Caco-2 (cell line): Measurements from ENCODE around the gene ERC2. TPM values are rescaled to one million over a fixed set of nuclear protein-coding genes. Genes with fewer than 3 reads are reported as not detected.

Experiments
- BruUV-seq: library from RNA; stranded (reverse); fragments of 400-500 nt; replicated peaks from 2 replicates; lab custom pipeline; 2021; lab: Mats Ljungman, UMichigan
- CTCF ChIA-PET: fragments of 300-600 bp; sonication (Branson Sonifier 250); formaldehyde crosslinking; loops from one replicate; lab custom pipeline; 2022; ENCODE audit warnings: antibody characterized with exemption; lab: Charles Lee
- POLR2A ChIA-PET: fragments of 300-600 bp; sonication (Branson Sonifier 250); formaldehyde crosslinking; loops from one replicate; lab custom pipeline; 2022; ENCODE audit warnings: antibody characterized with exemption; lab: Charles Lee
- DNase-seq, 2 experiments: peaks; one replicate each; pipeline versions ENCODE4 v3.0.0 to v3.0.0-alpha.2; 2020 to 2022
- H3K27me3 ChIP-seq: replicated peaks from 2 replicates; pipeline ENCODE4 v1.6.0; 2011; ENCODE audit warnings: low read length; ENCODE audit not compliant: control insufficient read depth, insufficient read depth
- H3K36me3 ChIP-seq: 2 replicates; pipeline ENCODE4 v1.5.1; 2011; ENCODE audit warnings: low read length; ENCODE audit not compliant: control insufficient read depth, insufficient read depth
- H3K4me1 ChIP-seq: fragments of 250-450 bp; sonication (Bioruptor Pico); 2 replicates; pipeline ENCODE4 v1.5.1; 2020; ENCODE audit warnings: mild to moderate bottlenecking
- H3K4me3 ChIP-seq: 2 replicates; pipeline ENCODE4 v1.5.1; 2011; ENCODE audit warnings: low read depth, mild to moderate bottlenecking, control low read depth, low read length
- H3K9me3 ChIP-seq: fragments of 250-450 bp; sonication (Bioruptor Pico); 2 replicates; pipeline ENCODE4 v1.5.1; 2020; ENCODE audit warnings: mild to moderate bottlenecking, moderate library complexity
- H3K27ac Mint-ChIP-seq: one replicate; pipeline ENCODE4 v1.8.0; 2022; ENCODE audit warnings: mixed read lengths; ENCODE audit not compliant: unreplicated experiment
- H3K27me3 Mint-ChIP-seq: one replicate; pipeline ENCODE4 v1.8.0; 2022; ENCODE audit warnings: mixed read lengths; ENCODE audit not compliant: insufficient read depth, unreplicated experiment
- H3K36me3 Mint-ChIP-seq: one replicate; pipeline ENCODE4 v1.8.0; 2022; ENCODE audit warnings: mild to moderate bottlenecking, mixed read lengths; ENCODE audit not compliant: insufficient read depth, unreplicated experiment
- H3K4me1 Mint-ChIP-seq: one replicate; pipeline ENCODE4 v1.8.0; 2022; ENCODE audit warnings: low read depth, mixed read lengths; ENCODE audit not compliant: unreplicated experiment
- H3K4me3 Mint-ChIP-seq: one replicate; pipeline ENCODE4 v1.8.0; 2022; ENCODE audit warnings: mild to moderate bottlenecking, moderate library complexity, mixed read lengths; ENCODE audit not compliant: unreplicated experiment
- H3K9me3 Mint-ChIP-seq: one replicate; pipeline ENCODE4 v1.8.0; 2022; ENCODE audit warnings: mixed read lengths; ENCODE audit not compliant: unreplicated experiment
- intact Hi-C: fragments of 100-400 bp; cut with micrococcal nuclease; formaldehyde crosslinking; loops from one replicate; pipeline ENCODE4 v1.10.0; 2022; ENCODE audit not compliant: unreplicated experiment
- total RNA-seq: library from RNA; stranded (reverse); gene quantifications from 2 replicates; pipeline ENCODE4 v1.2.3, GENCODE V29; 2022
- TF ChIP-seq, protein P1 (sequence below), 2 experiments: fragments of 200-600 bp in 1 of 2; IDR thresholded peaks; 1 replicate in 1 of 2; 2 replicates in 1 of 2; pipeline versions ENCODE4 v1.5.1 to v1.8.0; 2011 to 2022; ENCODE audit warnings: antibody characterized with exemption in 1 of 2, control low read depth in 1 of 2, inconsistent platforms in 1 of 2, low read depth in 1 of 2, low read length in 1 of 2, mild to moderate bottlenecking in 1 of 2, moderate library complexity in 1 of 2; ENCODE audit not compliant: insufficient read depth in 1 of 2, severe bottlenecking in 1 of 2, unreplicated experiment in 1 of 2

The ERC2 gene
- total RNA-seq, 1 experiment from 2014 or later: 0.54 TPM

DNA sequence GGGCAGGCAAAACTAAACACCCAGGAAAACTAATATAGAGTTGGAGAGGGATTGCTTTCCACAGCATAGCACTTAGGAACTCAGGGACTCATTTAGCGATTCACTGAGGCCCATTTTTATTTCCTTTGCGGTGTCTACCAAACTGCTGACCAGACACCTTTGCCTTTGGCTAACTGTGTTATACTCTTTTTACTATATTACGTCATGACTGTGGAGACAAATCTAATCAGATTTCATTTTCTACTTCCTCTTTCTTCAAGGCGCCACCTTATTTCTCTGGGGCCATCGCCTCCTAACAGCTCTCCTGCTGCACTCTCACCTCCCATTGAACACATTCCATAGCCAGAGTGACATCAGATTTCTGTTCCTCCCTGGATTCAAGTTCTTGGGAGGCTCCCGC, 765.4 kb downstream of the ERC2 start:
- no peak overlapping the region for H3K27ac Mint-ChIP-seq
- ChIA-PET CTCF (no interaction called here), POLR2A (no interaction called here)
- H3K9me3 Mint-ChIP-seq: no peaks in the 10 kb centered on the region
- no peak overlapping the region for H3K4me3 ChIP-seq
- H3K4me1 Mint-ChIP-seq: no peaks in the 10 kb centered on the region
- no TSS peak for BruUV-seq
- H3K36me3 Mint-ChIP-seq: no peaks in the 10 kb centered on the region
- TF ChIP-seq, protein P1, sequence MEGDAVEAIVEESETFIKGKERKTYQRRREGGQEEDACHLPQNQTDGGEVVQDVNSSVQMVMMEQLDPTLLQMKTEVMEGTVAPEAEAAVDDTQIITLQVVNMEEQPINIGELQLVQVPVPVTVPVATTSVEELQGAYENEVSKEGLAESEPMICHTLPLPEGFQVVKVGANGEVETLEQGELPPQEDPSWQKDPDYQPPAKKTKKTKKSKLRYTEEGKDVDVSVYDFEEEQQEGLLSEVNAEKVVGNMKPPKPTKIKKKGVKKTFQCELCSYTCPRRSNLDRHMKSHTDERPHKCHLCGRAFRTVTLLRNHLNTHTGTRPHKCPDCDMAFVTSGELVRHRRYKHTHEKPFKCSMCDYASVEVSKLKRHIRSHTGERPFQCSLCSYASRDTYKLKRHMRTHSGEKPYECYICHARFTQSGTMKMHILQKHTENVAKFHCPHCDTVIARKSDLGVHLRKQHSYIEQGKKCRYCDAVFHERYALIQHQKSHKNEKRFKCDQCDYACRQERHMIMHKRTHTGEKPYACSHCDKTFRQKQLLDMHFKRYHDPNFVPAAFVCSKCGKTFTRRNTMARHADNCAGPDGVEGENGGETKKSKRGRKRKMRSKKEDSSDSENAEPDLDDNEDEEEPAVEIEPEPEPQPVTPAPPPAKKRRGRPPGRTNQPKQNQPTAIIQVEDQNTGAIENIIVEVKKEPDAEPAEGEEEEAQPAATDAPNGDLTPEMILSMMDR (IDR thresholded peaks at IDR 0.05; ENCODE audit: insufficient read depth in 1 of 2, low read depth in 1 of 2, low read length in 1 of 2, severe bottlenecking in 1 of 2, unreplicated experiment in 1 of 2): no peak
- H3K36me3 ChIP-seq: no peaks in the 10 kb centered on the region
- no peak for DNase-seq
- intact Hi-C loops: no loop called here
- H3K9me3 ChIP-seq: no peaks in the 10 kb centered on the region
- H3K27me3 ChIP-seq: no peaks in the 10 kb centered on the region
- H3K4me1 ChIP-seq: no peaks in the 10 kb centered on the region
- H3K27me3 Mint-ChIP-seq: peaks cover 7% of the 10 kb centered on the region
- no peak overlapping the region for H3K4me3 Mint-ChIP-seq

DNA sequence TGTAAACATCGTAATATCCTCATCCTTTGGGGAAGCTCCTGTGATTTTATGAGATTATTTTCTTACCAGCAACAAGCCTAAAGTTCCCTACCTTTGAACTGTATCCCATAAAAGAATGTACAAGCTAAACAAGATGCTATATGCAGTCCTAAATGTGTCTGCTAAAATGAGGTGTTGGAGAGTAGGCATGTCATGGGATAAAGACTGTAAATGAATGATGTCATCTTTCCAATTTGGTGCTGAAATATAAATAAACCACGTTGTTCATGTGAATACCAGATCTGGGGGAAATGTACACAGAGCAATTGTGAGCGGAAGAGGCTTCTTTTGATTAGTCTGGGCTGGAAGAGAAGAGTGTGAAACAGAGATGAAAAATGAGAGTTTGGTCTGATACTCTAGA, 766.3 kb downstream of the ERC2 start:
- no peak overlapping the region for H3K4me3 Mint-ChIP-seq
- no peak overlapping the region for H3K4me3 ChIP-seq
- POLR2A ChIA-PET: no interaction called here
- H3K27me3 Mint-ChIP-seq: peaks cover 7% of the 10 kb centered on the region
- no peaks in the 10 kb centered on the region for H3K27me3 ChIP-seq
- no peaks in the 10 kb centered on the region for H3K4me1 ChIP-seq
- no peaks in the 10 kb centered on the region for H3K36me3 Mint-ChIP-seq
- TF ChIP-seq, protein P1 (IDR thresholded peaks at IDR 0.05; ENCODE audit: insufficient read depth in 1 of 2, low read depth in 1 of 2, low read length in 1 of 2, severe bottlenecking in 1 of 2, unreplicated experiment in 1 of 2): no peak
- no peaks in the 10 kb centered on the region for H3K9me3 ChIP-seq
- CTCF ChIA-PET: no interaction called here
- H3K9me3 Mint-ChIP-seq: no peaks in the 10 kb centered on the region
- no peaks in the 10 kb centered on the region for H3K36me3 ChIP-seq
- BruUV-seq: no TSS peak
- no peak overlapping the region for H3K27ac Mint-ChIP-seq
- H3K4me1 Mint-ChIP-seq: no peaks in the 10 kb centered on the region
- DNase-seq: no peak
- intact Hi-C loops: no loop called here

DNA sequence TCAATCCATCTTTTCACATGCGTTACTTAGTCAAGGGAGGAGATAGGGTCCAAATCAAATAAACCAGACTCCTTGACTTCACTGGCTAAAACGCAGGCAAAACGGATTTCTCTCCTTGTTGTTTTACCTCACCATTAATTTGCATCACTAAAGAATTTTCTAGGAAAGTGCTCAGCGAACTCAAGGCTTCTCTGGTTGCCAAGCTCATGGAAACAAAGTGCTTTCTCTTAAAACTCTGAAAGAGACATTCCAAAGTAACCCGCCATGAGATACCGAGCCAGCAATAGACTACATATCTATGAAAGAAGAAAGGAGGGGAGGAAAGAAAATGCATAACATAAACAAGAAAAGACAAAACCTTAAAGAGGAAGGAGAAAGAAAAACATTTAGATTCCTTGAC, 769.4 kb downstream of the ERC2 start:
- Mint-ChIP-seq H3K9me3 (no peaks in the 10 kb centered on the region), H3K27me3 (peaks cover 3% of the 10 kb centered on the region), H3K36me3 (no peaks in the 10 kb centered on the region), H3K4me3 (no peak overlapping the region), H3K4me1 (no peaks in the 10 kb centered on the region), H3K27ac (no peak overlapping the region)
- POLR2A ChIA-PET: no interaction called here
- DNase-seq: no peak
- CTCF ChIA-PET: no interaction called here
- Histone ChIP-seq H3K27me3 (no peaks in the 10 kb centered on the region), H3K4me1 (no peaks in the 10 kb centered on the region), H3K4me3 (no peak overlapping the region), H3K36me3 (no peaks in the 10 kb centered on the region), H3K9me3 (no peaks in the 10 kb centered on the region)
- intact Hi-C loops: no loop called here
- TF ChIP-seq, protein P1 (IDR thresholded peaks at IDR 0.05; ENCODE audit: insufficient read depth in 1 of 2, low read depth in 1 of 2, low read length in 1 of 2, severe bottlenecking in 1 of 2, unreplicated experiment in 1 of 2): no peak
- no TSS peak for BruUV-seq
